Naive B cell (primary cell): ENCODE measurements around the gene ARL16. TPM values are rescaled to one million over a fixed set of nuclear protein-coding genes. Genes with fewer than 3 reads are reported as not detected.
A peak's percentile ranks its signal among the peaks of the same experiment; 100 is the strongest.

Experiments
- ATAC-seq, 2 donors: fragments of 150-1000 bp; cut with Tn5 transposase; 2 replicates each; pipeline ENCODE4 v1.10.0; 2021; ENCODE audit warnings: low read depth in 2 of 2, mild to moderate bottlenecking in 2 of 2, moderate library complexity in 2 of 2
- DNase-seq: peaks from one replicate; pipeline ENCODE4 v3.0.0; 2022
- H3K27ac Mint-ChIP-seq, 6 donors: one replicate each; pipeline ENCODE4 v1.8.0; 2020 to 2022; ENCODE audit warnings: mild to moderate bottlenecking in 6 of 6, mixed read lengths in 6 of 6, moderate library complexity in 5 of 6, inconsistent platforms in 2 of 6
- H3K27me3 Mint-ChIP-seq, 3 donors: one replicate each; pipeline ENCODE4 v1.8.0; 2021 to 2022; ENCODE audit warnings: mixed read lengths in 3 of 3, mild to moderate bottlenecking in 1 of 3
- H3K36me3 Mint-ChIP-seq, 2 donors: one replicate each; pipeline ENCODE4 v1.8.0; 2020 to 2022; ENCODE audit warnings: mixed read lengths in 2 of 2, inconsistent platforms in 1 of 2, mild to moderate bottlenecking in 1 of 2
- H3K4me1 Mint-ChIP-seq, 3 donors: one replicate each; pipeline ENCODE4 v1.8.0; 2020 to 2022; ENCODE audit warnings: mixed read lengths in 3 of 3, inconsistent platforms in 1 of 3, mild to moderate bottlenecking in 1 of 3, moderate library complexity in 1 of 3
- H3K4me3 Mint-ChIP-seq, 8 donors: one replicate each; pipeline ENCODE4 v1.8.0; 2020 to 2022; ENCODE audit warnings: mild to moderate bottlenecking in 8 of 8, mixed read lengths in 8 of 8, moderate library complexity in 8 of 8, inconsistent platforms in 2 of 8
- H3K9me3 Mint-ChIP-seq, 7 donors: one replicate each; pipeline ENCODE4 v1.8.0; 2020 to 2022; ENCODE audit warnings: mixed read lengths in 7 of 7, mild to moderate bottlenecking in 5 of 7, inconsistent platforms in 2 of 7, moderate library complexity in 1 of 7
- polyA plus RNA-seq, 6 donors: library from polyadenylated mRNA; unstranded; fragments of 300-500 nt; fragmentation: Illumina TruSeq; gene quantifications; one replicate each; pipeline ENCODE4 v1.2.3, GENCODE V29; 2021; ENCODE audit warnings: low read depth in 6 of 6

Gene ARL16
- polyA plus RNA-seq, 6 donors from 2014 or later, result 32.8 to 101 (median 37.6) TPM

GRCh38 chr17:81706757-81707624, 23.4 kb upstream of the ARL16 start:
- H3K4me3 Mint-ChIP-seq, result peak overlapping the region in 1 of 8 donors; percentile 76
- ATAC-seq (no peak), DNase-seq (no peak)
- peaks cover 0 to 6% of the 10 kb centered on the region in 2 donors for H3K36me3 Mint-ChIP-seq
- H3K27me3 Mint-ChIP-seq, result no peaks in the 10 kb centered on the region
- H3K27ac Mint-ChIP-seq, result peak overlapping the region in 2 of 6 donors; percentile 70 to 79
- H3K9me3 Mint-ChIP-seq, result no peaks in the 10 kb centered on the region
- peaks cover 15 to 40% (median 29%) of the 10 kb centered on the region in 3 donors for H3K4me1 Mint-ChIP-seq

DNA sequence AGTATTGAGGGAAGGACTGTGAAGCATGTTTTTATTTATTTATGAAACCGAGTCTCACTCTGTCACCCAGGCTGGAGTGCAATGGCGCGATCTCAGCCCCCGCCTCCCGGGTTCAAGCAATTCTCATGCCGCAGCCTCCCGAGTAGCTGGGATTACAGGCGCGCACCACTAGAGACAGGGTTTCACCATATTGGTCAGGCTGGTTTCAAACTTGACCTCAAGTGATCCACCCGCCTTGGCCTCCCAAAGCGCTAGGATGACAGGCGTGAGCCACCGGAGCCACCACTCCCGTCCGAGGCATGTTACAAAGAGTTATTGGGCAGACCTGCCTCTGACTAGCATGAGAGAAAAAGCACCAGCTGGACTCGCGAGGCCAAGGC, 22.6 kb upstream of the ARL16 start:
- no peaks in the 10 kb centered on the region for H3K27me3 Mint-ChIP-seq
- H3K36me3 Mint-ChIP-seq, result peaks cover 0 to 6% of the 10 kb centered on the region in 2 donors
- H3K4me3 Mint-ChIP-seq, result peak overlapping the region in 1 of 8 donors; percentile 76
- H3K9me3 Mint-ChIP-seq, result no peaks in the 10 kb centered on the region
- peak overlapping the region in 3 of 6 donors; percentile 32 to 70 (median 65) for H3K27ac Mint-ChIP-seq
- DNase-seq, result no peak
- peaks cover 18 to 39% (median 31%) of the 10 kb centered on the region in 3 donors for H3K4me1 Mint-ChIP-seq
- no peak for ATAC-seq

- no peaks in the 10 kb centered on the region for H3K9me3 Mint-ChIP-seq
- peak overlapping the region in 4 of 8 donors; percentile 32 to 90 (median 59) for H3K4me3 Mint-ChIP-seq
- H3K27ac Mint-ChIP-seq, result peak overlapping the region in 3 of 6 donors; percentile 32 to 76 (median 65)
- H3K4me1 Mint-ChIP-seq, result peaks cover 19 to 39% (median 26%) of the 10 kb centered on the region in 3 donors
- DNase-seq (no peak), ATAC-seq (no peak)
- H3K36me3 Mint-ChIP-seq, result peaks cover 0 to 6% of the 10 kb centered on the region in 2 donors
- H3K27me3 Mint-ChIP-seq, result no peaks in the 10 kb centered on the region
Measured at GRCh38 chr17:81705518-81706231, 22.1 kb upstream of the ARL16 start.

DNA sequence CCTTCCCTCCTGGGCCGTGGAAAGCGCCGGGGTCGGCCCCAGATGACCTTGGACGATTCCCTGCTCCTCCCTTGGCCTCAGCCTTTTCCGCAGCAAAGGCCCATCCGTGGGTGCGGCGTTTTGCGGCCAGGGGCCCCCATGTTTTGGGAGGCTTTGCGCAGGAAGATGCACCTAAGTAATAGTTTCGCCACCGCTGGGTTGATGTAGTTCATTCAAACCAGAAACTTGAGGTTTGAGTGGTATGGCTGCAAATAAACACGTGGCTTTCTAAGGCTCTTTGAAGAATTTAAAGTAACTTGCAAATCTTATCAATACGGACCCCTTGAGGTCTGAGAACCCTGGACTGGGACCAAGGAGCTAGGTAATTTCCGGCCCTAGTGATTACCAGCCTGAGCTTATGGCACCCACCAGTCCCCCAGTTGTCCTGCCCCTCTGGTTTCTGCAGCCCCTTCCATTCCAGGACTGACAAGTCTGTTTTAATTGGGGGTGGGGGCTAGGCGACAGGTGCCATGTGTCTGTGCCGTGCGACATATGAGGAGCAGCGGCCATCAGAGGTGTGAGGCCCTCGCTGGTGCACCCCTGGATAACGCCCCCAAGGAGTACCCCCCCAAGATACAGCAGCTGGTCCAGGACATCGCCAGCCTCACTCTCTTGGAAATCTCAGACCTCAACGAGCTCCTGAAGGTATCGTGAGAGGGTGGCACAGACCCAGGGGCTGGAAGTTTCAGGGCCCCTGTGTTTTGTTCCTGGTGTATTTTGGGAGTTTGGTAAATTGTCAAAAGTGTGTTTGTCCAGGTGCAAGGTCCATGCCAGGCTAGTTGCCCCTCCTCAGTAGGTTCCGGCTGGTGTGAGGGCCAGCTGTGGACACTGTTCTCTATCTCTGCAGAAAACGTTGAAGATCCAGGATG, 20.4 kb upstream of the ARL16 start:
- peaks cover 21 to 35% (median 24%) of the 10 kb centered on the region in 3 donors for H3K4me1 Mint-ChIP-seq
- peak overlapping the region in 5 of 6 donors; percentile 75 to 94 (median 82) for H3K27ac Mint-ChIP-seq
- H3K4me3 Mint-ChIP-seq, result peak overlapping the region; percentile 75 to 94 (median 89)
- ATAC-seq, result no peak
- H3K36me3 Mint-ChIP-seq, result peaks cover 0 to 6% of the 10 kb centered on the region in 2 donors
- no peaks in the 10 kb centered on the region for H3K27me3 Mint-ChIP-seq
- DNase-seq, result no peak
- no peaks in the 10 kb centered on the region for H3K9me3 Mint-ChIP-seq

DNA sequence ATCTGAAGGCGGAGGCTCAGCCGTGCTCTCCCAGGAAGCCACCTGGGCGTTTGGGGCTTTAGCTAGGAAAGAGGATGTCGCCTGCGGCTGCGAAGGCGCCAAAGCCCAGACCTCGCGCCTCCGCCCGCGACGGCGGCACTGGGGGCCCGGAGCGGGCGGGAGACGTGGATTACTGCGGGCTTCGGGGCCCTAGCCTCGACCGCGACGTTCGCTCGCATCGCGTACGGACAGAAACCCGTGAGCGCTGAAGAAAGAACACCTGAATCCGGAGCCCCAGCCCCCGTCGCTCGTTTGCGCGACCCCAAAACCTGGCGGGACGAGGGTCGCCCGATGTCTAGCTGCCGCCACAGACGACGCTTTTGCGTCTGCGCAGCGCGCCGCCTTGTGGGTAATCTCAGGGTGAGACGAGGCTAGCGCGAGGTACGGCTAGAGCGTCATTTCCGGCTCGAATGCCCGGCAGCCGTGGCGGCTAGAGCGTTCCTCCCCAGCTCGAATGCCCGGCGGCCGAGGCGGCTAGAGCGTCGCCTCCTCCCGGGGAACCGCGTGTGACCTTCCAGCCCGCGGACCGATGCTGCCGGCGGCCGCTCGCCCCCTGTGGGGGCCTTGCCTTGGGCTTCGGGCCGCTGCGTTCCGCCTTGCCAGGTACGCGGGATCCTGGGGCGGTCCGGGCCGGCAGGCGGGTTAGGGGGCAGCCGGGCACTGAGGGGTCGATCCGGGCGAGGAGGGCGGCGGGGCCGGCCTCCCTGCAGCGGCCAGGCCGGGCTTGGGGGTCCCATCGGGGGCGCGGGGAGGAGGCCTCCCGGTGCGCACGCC, 19.5 kb upstream of the ARL16 start, which contains the start of gene MRPL12:
Gene MRPL12 (plus strand): TSS at position 434 of the 813 bp plus-strand sequence. CDS start 135 bp downstream, at position 569.
- peaks cover 0 to 6% of the 10 kb centered on the region in 2 donors for H3K36me3 Mint-ChIP-seq
- H3K4me3 Mint-ChIP-seq, result peak within 1 kb of the TSS; percentile 88 to 96 (median 92)
- no peaks in the 10 kb centered on the region for H3K27me3 Mint-ChIP-seq
- ATAC-seq (peak; percentile 95 to 96), DNase-seq (peak; percentile 86)
- peaks cover 21 to 37% (median 24%) of the 10 kb centered on the region in 3 donors for H3K4me1 Mint-ChIP-seq
- H3K9me3 Mint-ChIP-seq, result no peaks in the 10 kb centered on the region
- H3K27ac Mint-ChIP-seq, result peak within 1 kb of the TSS; percentile 93 to 97 (median 94)

DNA sequence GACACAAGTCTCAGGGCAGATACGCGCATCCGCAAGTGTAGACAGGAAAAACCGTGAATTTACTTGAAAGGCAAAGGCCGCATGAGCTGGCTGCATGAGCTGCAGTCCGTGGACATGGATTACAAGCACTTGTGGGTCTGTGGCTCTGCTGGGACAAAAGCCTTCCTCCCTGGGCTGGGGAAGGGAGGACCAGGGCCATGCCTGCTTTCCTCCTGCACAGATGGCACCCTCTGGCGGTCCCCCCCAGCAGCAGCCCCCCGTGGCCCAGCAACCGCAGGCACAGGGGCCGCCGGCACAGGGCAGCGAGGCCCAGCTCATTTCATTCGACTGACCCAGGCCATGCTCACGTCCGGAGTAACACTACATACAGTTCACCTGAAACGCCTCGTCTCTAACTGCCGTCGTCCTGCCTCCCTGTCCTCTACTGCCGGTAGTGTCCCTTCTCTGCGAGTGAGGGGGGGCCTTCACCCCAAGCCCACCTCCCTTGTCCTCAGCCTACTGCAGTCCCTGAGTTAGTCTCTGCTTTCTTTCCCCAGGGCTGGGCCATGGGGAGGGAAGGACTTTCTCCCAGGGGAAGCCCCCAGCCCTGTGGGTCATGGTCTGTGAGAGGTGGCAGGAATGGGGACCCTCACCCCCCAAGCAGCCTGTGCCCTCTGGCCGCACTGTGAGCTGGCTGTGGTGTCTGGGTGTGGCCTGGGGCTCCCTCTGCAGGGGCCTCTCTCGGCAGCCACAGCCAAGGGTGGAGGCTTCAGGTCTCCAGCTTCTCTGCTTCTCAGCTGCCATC, 17.9 kb upstream of the ARL16 start:
- no peak for ATAC-seq
- H3K36me3 Mint-ChIP-seq, result peaks cover 0 to 4% of the 10 kb centered on the region in 2 donors
- H3K4me3 Mint-ChIP-seq, result peak overlapping the region; percentile 20 to 94 (median 90)

DNA sequence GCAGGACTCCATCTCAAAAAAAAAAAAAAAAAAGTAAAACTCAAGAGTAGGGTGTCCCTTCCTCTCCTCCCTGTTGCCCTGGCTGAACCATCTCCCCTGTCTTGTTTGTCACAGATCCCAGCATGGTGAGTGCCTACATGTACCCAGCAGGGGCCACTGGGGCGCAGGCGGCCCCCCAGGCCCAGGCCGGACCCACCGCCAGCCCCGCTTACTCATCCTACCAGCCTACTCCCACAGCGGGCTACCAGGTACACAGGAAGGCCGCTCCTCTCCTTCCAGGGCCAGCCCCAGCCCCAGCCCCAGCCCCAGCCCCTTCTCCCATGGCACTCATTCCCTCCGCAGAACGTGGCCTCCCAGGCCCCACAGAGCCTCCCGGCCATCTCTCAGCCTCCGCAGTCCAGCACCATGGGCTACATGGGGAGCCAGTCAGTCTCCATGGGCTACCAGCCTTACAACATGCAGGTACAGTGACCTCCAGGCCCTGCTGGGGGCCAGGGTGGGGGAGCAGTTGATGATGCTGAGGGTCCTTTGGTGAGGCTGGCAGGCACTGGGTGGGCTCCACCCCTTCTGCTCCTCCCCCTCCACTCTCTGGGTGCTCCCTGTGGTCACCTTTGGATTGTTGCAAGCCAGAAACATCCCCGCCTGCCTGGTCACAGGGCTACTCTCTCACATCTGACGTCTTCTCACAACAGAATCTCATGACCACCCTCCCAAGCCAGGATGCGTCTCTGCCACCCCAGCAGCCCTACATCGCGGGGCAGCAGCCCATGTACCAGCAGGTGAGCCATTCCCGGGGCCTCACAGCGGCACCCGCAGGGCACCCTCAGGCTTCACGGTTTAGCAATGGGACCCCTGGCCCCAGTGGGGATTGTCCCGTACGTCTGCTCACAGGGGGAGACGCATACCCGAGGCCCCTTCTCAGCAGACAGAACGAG, 17.0 kb upstream of the ARL16 start:
- Mint-ChIP-seq H3K4me1 (peaks cover 17 to 33% (median 21%) of the 10 kb centered on the region in 3 donors), H3K27ac (peak overlapping the region in 3 of 6 donors; percentile 47 to 80 (median 74)), H3K27me3 (no peaks in the 10 kb centered on the region), H3K4me3 (peak overlapping the region in 3 of 8 donors; percentile 16 to 61 (median 58)), H3K36me3 (no peaks in the 10 kb centered on the region), H3K9me3 (no peaks in the 10 kb centered on the region)
- ATAC-seq (no peak), DNase-seq (no peak)

More for the DNA sequence above, 17.9 kb upstream of the ARL16 start:
- DNase-seq, result no peak
- H3K4me1 Mint-ChIP-seq, result peaks cover 20 to 37% (median 24%) of the 10 kb centered on the region in 3 donors
- no peaks in the 10 kb centered on the region for H3K9me3 Mint-ChIP-seq
- H3K27me3 Mint-ChIP-seq, result no peaks in the 10 kb centered on the region
- peak overlapping the region in 5 of 6 donors; percentile 71 to 97 (median 77) for H3K27ac Mint-ChIP-seq

- no peak for ATAC-seq
- no peaks in the 10 kb centered on the region for H3K36me3 Mint-ChIP-seq
- peaks cover 11 to 17% (median 12%) of the 10 kb centered on the region in 3 donors for H3K4me1 Mint-ChIP-seq
- no peaks in the 10 kb centered on the region for H3K27me3 Mint-ChIP-seq
- H3K9me3 Mint-ChIP-seq, result no peaks in the 10 kb centered on the region
- DNase-seq, result no peak
- peak overlapping the region in 2 of 6 donors; percentile 77 to 78 for H3K27ac Mint-ChIP-seq
- no peak overlapping the region for H3K4me3 Mint-ChIP-seq
Measured at GRCh38 chr17:81697261-81698044, 13.9 kb upstream of the ARL16 start.

GRCh38 chr17:81696218-81696941, 12.8 kb upstream of the ARL16 start:
- H3K4me3 Mint-ChIP-seq, result no peak overlapping the region
- H3K27me3 Mint-ChIP-seq, result no peaks in the 10 kb centered on the region
- no peaks in the 10 kb centered on the region for H3K9me3 Mint-ChIP-seq
- ATAC-seq (no peak), DNase-seq (no peak)
- no peaks in the 10 kb centered on the region for H3K36me3 Mint-ChIP-seq
- no peak overlapping the region for H3K27ac Mint-ChIP-seq
- peaks cover under 1 to 10% (median 9%) of the 10 kb centered on the region in 3 donors for H3K4me1 Mint-ChIP-seq

DNA sequence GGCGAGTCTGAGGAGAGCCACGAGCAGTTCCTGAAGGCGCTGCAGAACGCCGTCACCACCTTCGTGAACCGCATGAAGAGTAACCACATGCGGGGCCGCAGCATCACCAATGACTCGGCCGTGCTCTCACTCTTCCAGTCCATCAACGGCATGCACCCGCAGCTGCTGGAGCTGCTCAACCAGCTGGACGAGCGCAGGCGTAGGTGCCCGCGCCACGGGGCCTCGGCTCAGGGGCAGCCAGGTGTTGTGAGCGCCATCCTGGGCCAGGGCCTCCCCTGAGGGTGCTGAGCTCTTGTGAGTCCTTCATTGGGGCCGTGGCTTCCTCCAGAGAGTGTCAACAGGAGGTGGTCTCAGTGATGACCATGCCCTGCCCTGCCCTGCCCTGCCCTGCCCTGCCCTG, 12.2 kb upstream of the ARL16 start:
- ATAC-seq, result no peak
- peaks cover 5% of the 10 kb centered on the region in 3 donors for H3K4me1 Mint-ChIP-seq
- no peak for DNase-seq
- no peaks in the 10 kb centered on the region for H3K36me3 Mint-ChIP-seq
- H3K4me3 Mint-ChIP-seq, result no peak overlapping the region
- H3K9me3 Mint-ChIP-seq, result no peaks in the 10 kb centered on the region
- no peaks in the 10 kb centered on the region for H3K27me3 Mint-ChIP-seq
- H3K27ac Mint-ChIP-seq, result no peak overlapping the region
